ENCODE measurements around the gene GPRC5A. TPM values are rescaled to one million over a fixed set of nuclear protein-coding genes. Genes with fewer than 3 reads are reported as not detected.

Gene GPRC5A
- total RNA-seq, 2 experiments from 2014 or later: not detected

GRCh38 chr12:12892681-12893141 lies 1.3 kb downstream of the GPRC5A start:
- Mint-ChIP-seq H3K27ac (no peak overlapping the region), H3K4me3 (no peak overlapping the region), H3K4me1 (peaks cover 5% of the 10 kb centered on the region), H3K36me3 (no peaks in the 10 kb centered on the region), H3K27me3 (peaks cover 59% of the 10 kb centered on the region), H3K9me3 (no peaks in the 10 kb centered on the region)
- ATAC-seq (ENCODE audit: low read depth): no peak
- no peak for DNase-seq
- POLR2A ChIA-PET: no interaction called here

GRCh38 chr12:12893438-12893837 lies 2.1 kb downstream of the GPRC5A start:
- H3K4me1 Mint-ChIP-seq: peaks cover 5% of the 10 kb centered on the region

GRCh38 chr12:12896260-12896659 lies 4.9 kb downstream of the GPRC5A start:
- H3K27ac Mint-ChIP-seq: no peak overlapping the region
- DNase-seq: no peak
- H3K36me3 Mint-ChIP-seq: no peaks in the 10 kb centered on the region
- POLR2A ChIA-PET: no interaction called here
- H3K9me3 Mint-ChIP-seq: no peaks in the 10 kb centered on the region
- H3K4me3 Mint-ChIP-seq: no peak overlapping the region
- ATAC-seq (ENCODE audit: low read depth): no peak
- peaks cover 36% of the 10 kb centered on the region for H3K27me3 Mint-ChIP-seq
- H3K4me1 Mint-ChIP-seq: peaks cover 3% of the 10 kb centered on the region

More at GRCh38 chr12:12893438-12893837, 2.1 kb downstream of the GPRC5A start:
- Mint-ChIP-seq H3K9me3 (no peaks in the 10 kb centered on the region), H3K27ac (no peak overlapping the region), H3K4me3 (no peak overlapping the region), H3K27me3 (peaks cover 57% of the 10 kb centered on the region), H3K36me3 (no peaks in the 10 kb centered on the region)
- ATAC-seq (ENCODE audit: low read depth): no peak
- DNase-seq: no peak
- POLR2A ChIA-PET: no interaction called here

- Mint-ChIP-seq H3K4me1 (peaks cover 4% of the 10 kb centered on the region), H3K9me3 (no peaks in the 10 kb centered on the region), H3K36me3 (no peaks in the 10 kb centered on the region), H3K27me3 (peaks cover 28% of the 10 kb centered on the region), H3K27ac (no peak overlapping the region), H3K4me3 (no peak overlapping the region)
- ATAC-seq (ENCODE audit: low read depth) (no peak), DNase-seq (no peak)
- POLR2A ChIA-PET: no interaction called here
These were observed 5.9 kb downstream of the GPRC5A start for GRCh38 chr12:12897302-12897701.

GRCh38 chr12:12898136-12898717 lies 6.9 kb downstream of the GPRC5A start:
- peaks cover 4% of the 10 kb centered on the region for H3K4me1 Mint-ChIP-seq
- peaks cover 19% of the 10 kb centered on the region for H3K27me3 Mint-ChIP-seq
- POLR2A ChIA-PET: no interaction called here
- H3K36me3 Mint-ChIP-seq: no peaks in the 10 kb centered on the region
- no peak for DNase-seq
- H3K4me3 Mint-ChIP-seq: no peak overlapping the region
- no peaks in the 10 kb centered on the region for H3K9me3 Mint-ChIP-seq
- H3K27ac Mint-ChIP-seq: no peak overlapping the region
- no peak for ATAC-seq (ENCODE audit: low read depth)

- ATAC-seq (ENCODE audit: low read depth) (no peak), DNase-seq (no peak)
- POLR2A ChIA-PET: no interaction called here
These were observed 7.6 kb downstream of the GPRC5A start for GRCh38 chr12:12898911-12899511.

GRCh38 chr12:12899530-12900380 lies 8.4 kb downstream of the GPRC5A start:
- H3K36me3 Mint-ChIP-seq: no peaks in the 10 kb centered on the region
- H3K9me3 Mint-ChIP-seq: no peaks in the 10 kb centered on the region
- H3K4me1 Mint-ChIP-seq: peaks cover 4% of the 10 kb centered on the region
- ATAC-seq (ENCODE audit: low read depth) (no peak), DNase-seq (no peak)
- POLR2A ChIA-PET: no interaction called here
- peaks cover 14% of the 10 kb centered on the region for H3K27me3 Mint-ChIP-seq
- H3K4me3 Mint-ChIP-seq: no peak overlapping the region
- no peak overlapping the region for H3K27ac Mint-ChIP-seq

More at GRCh38 chr12:12898911-12899511, 7.6 kb downstream of the GPRC5A start:
- H3K27ac Mint-ChIP-seq: no peak overlapping the region
- no peaks in the 10 kb centered on the region for H3K36me3 Mint-ChIP-seq
- H3K4me3 Mint-ChIP-seq: no peak overlapping the region
- peaks cover 4% of the 10 kb centered on the region for H3K4me1 Mint-ChIP-seq
- peaks cover 16% of the 10 kb centered on the region for H3K27me3 Mint-ChIP-seq
- H3K9me3 Mint-ChIP-seq: no peaks in the 10 kb centered on the region

GRCh38 chr12:12900786-12901157 lies 9.4 kb downstream of the GPRC5A start:
- ATAC-seq (ENCODE audit: low read depth): no peak
- Mint-ChIP-seq H3K4me1 (peaks cover 4% of the 10 kb centered on the region), H3K27me3 (peaks cover 8% of the 10 kb centered on the region), H3K4me3 (no peak overlapping the region), H3K27ac (no peak overlapping the region), H3K9me3 (no peaks in the 10 kb centered on the region), H3K36me3 (no peaks in the 10 kb centered on the region)
- DNase-seq: no peak
- POLR2A ChIA-PET: interaction anchor here (0.7 kb wide), 1 partner anchor 24 kb away, joined by 5 read pairs; no protein-coding TSS in a partner anchor

GRCh38 chr12:12901158-12901791 lies 9.9 kb downstream of the GPRC5A start:
- Mint-ChIP-seq H3K4me3 (no peak overlapping the region), H3K27ac (no peak overlapping the region), H3K27me3 (peaks cover 11% of the 10 kb centered on the region), H3K4me1 (peaks cover 4% of the 10 kb centered on the region), H3K9me3 (no peaks in the 10 kb centered on the region), H3K36me3 (no peaks in the 10 kb centered on the region)
- DNase-seq (no peak), ATAC-seq (ENCODE audit: low read depth) (no peak)
- POLR2A ChIA-PET: interaction anchor here (0.7 kb wide), 1 partner anchor 24 kb away, joined by 5 read pairs; no protein-coding TSS in a partner anchor

- no peak overlapping the region for H3K27ac Mint-ChIP-seq
- no peak overlapping the region for H3K4me3 Mint-ChIP-seq
- peaks cover 4% of the 10 kb centered on the region for H3K4me1 Mint-ChIP-seq
- no peaks in the 10 kb centered on the region for H3K9me3 Mint-ChIP-seq
- POLR2A ChIA-PET: no interaction called here
- H3K27me3 Mint-ChIP-seq: peaks cover 8% of the 10 kb centered on the region
- no peak for DNase-seq
- no peaks in the 10 kb centered on the region for H3K36me3 Mint-ChIP-seq
- ATAC-seq (ENCODE audit: low read depth): no peak
These were observed 10.7 kb downstream of the GPRC5A start for GRCh38 chr12:12902036-12902435.

GRCh38 chr12:12903642-12904609 lies 12.6 kb downstream of the GPRC5A start:
- Mint-ChIP-seq H3K4me1 (peaks cover 7% of the 10 kb centered on the region), H3K4me3 (no peak overlapping the region), H3K27ac (no peak overlapping the region), H3K27me3 (peaks cover 6% of the 10 kb centered on the region), H3K9me3 (no peaks in the 10 kb centered on the region), H3K36me3 (no peaks in the 10 kb centered on the region)
- DNase-seq: no peak
- POLR2A ChIA-PET: no interaction called here
- no peak for ATAC-seq (ENCODE audit: low read depth)

- no peak for DNase-seq
- H3K4me3 Mint-ChIP-seq: no peak overlapping the region
- H3K36me3 Mint-ChIP-seq: no peaks in the 10 kb centered on the region
- H3K27me3 Mint-ChIP-seq: peaks cover 6% of the 10 kb centered on the region
- H3K4me1 Mint-ChIP-seq: peaks cover 18% of the 10 kb centered on the region
- POLR2A ChIA-PET: no interaction called here
- no peak for ATAC-seq (ENCODE audit: low read depth)
- no peak overlapping the region for H3K27ac Mint-ChIP-seq
- no peaks in the 10 kb centered on the region for H3K9me3 Mint-ChIP-seq
These were observed 16.2 kb downstream of the GPRC5A start for GRCh38 chr12:12907552-12907951.

Data from activated naive CD8-positive, alpha-beta T cell treated with anti-CD3 and anti-CD28 coated beads, Interleukin-2, amount 10 ng/mL, durations not matched to agents 7 days and 5 days (primary cell).